T-helper 17 cell (primary cell): ENCODE measurements around the gene S100A8. TPM values are rescaled to one million over a fixed set of nuclear protein-coding genes. Genes with fewer than 3 reads are reported as not detected.
A peak's percentile ranks its signal among the peaks of the same experiment; 100 is the strongest.

Source experiments
- ATAC-seq: fragments of 150-1000 bp; cut with Tn5 transposase; 2 replicates; pipeline ENCODE4 v1.10.0; 2021; ENCODE audit warnings: mild to moderate bottlenecking, moderate library complexity
- DNase-seq, 3 donors: peaks; one replicate each; pipeline versions ENCODE4 v3.0.0 to v3.0.0-alpha.2; 2020 to 2021
- H3K9me3 ChIP-seq: one replicate; pipeline ENCODE4 v1.7.0; 2013; ENCODE audit warnings: low read length, mild to moderate bottlenecking; ENCODE audit not compliant: control insufficient read depth, poor library complexity, severe bottlenecking
- H3K27ac Mint-ChIP-seq: one replicate; pipeline ENCODE4 v1.8.0; 2022; ENCODE audit warnings: mild to moderate bottlenecking, moderate library complexity, mixed read lengths
- H3K27me3 Mint-ChIP-seq: one replicate; pipeline ENCODE4 v1.8.0; 2022; ENCODE audit warnings: mixed read lengths
- H3K36me3 Mint-ChIP-seq: one replicate; pipeline ENCODE4 v1.8.0; 2022; ENCODE audit warnings: low read depth, mixed read lengths
- H3K4me1 Mint-ChIP-seq: one replicate; pipeline ENCODE4 v1.8.0; 2022; ENCODE audit warnings: mild to moderate bottlenecking, mixed read lengths
- H3K4me3 Mint-ChIP-seq: one replicate; pipeline ENCODE4 v1.8.0; 2022; ENCODE audit warnings: mild to moderate bottlenecking, moderate library complexity, mixed read lengths
- total RNA-seq, 4 donors: library from RNA in 2 of 4; stranded (reverse) in 2 of 4; gene quantifications; one replicate each; pipeline ENCODE4 v1.2.3 and lab custom pipeline; 2022 to 2026

S100A8 gene
- total RNA-seq, 2 donors from 2014 or later, result 4.6 to 110 TPM

DNA sequence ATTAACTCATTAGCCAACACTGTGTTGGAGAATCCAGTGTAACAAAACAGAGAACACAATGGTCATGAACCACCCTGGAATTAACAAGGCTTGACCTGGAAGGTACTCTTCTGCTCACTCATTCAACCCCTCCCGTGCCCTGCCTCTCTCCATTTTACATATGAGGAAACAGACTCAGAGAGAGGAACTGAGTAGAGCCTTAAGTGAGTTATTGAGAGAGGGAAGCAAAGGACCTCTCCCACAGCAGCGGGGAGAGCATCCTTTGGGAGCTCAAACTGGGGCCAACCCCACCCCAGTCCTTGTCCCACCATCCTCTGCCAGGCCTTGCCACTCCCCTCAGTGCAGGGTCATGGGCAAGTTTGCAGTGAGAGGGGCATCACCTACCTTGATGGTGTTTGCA lies 16.8 kb downstream of the S100A8 start:
- peaks cover 4% of the 10 kb centered on the region for H3K36me3 Mint-ChIP-seq
- ATAC-seq (no peak), DNase-seq (no peak)
- H3K4me3 Mint-ChIP-seq, result no peak overlapping the region
- H3K27ac Mint-ChIP-seq, result no peak overlapping the region
- H3K27me3 Mint-ChIP-seq, result peaks cover 54% of the 10 kb centered on the region
- no peaks in the 10 kb centered on the region for H3K4me1 Mint-ChIP-seq
- H3K9me3 ChIP-seq, result no peaks in the 10 kb centered on the region

DNA sequence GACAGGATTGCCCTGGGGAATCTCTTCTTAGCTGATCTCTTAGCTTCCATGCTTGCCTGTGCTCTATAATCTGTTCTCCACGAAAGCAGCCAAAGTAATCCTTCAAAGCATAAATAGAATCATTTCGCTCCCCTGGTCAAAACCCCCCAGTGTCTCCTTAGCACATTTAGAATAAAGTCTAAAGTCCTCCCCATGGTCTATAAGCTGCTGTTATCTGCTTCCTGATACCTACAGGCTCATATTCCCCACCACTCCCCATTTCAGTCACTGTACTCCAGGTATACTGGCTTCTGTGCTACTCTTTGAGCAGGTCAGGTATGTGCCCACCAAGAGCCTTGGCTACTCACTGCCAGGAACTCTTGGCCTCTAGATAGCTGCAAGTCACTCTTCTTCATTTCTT lies 18.3 kb downstream of the S100A8 start:
- no peak for ATAC-seq
- H3K36me3 Mint-ChIP-seq, result peaks cover 4% of the 10 kb centered on the region
- peaks cover 44% of the 10 kb centered on the region for H3K27me3 Mint-ChIP-seq
- no peak overlapping the region for H3K27ac Mint-ChIP-seq
- peaks cover 2% of the 10 kb centered on the region for H3K4me1 Mint-ChIP-seq
- DNase-seq, result no peak
- no peak overlapping the region for H3K4me3 Mint-ChIP-seq
- no peaks in the 10 kb centered on the region for H3K9me3 ChIP-seq

- Mint-ChIP-seq H3K36me3 (no peaks in the 10 kb centered on the region), H3K27me3 (peaks cover 34% of the 10 kb centered on the region), H3K4me3 (no peak overlapping the region), H3K27ac (no peak overlapping the region), H3K4me1 (peaks cover 2% of the 10 kb centered on the region)
- no peaks in the 10 kb centered on the region for H3K9me3 ChIP-seq
- no peak for ATAC-seq
- DNase-seq, result no peak
These were observed 19.6 kb downstream of the S100A8 start for GRCh38 chr1:153371231-153371630.

DNA sequence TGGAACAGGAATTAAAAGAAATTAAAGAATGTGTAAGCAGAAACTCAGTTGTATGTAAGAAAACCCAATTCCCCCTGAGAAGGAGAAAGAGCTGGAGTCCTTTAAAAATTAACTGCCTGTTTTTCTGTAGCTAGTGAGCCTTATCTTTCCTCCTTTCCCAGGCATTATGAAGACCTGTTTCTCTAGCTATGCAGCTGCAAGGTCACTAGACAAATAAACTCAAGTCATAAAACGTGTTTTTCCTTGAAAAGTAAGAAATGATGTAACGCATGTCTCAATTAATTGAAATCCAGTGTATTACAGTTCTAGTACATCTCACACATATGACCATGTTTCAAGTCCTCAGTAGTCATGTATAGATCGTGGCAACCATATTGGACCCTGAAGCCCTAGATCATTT lies 20.7 kb downstream of the S100A8 start:
- no peaks in the 10 kb centered on the region for H3K36me3 Mint-ChIP-seq
- no peak overlapping the region for H3K27ac Mint-ChIP-seq
- no peak for ATAC-seq
- no peaks in the 10 kb centered on the region for H3K9me3 ChIP-seq
- H3K4me3 Mint-ChIP-seq, result no peak overlapping the region
- no peak for DNase-seq
- peaks cover 2% of the 10 kb centered on the region for H3K4me1 Mint-ChIP-seq
- H3K27me3 Mint-ChIP-seq, result peaks cover 28% of the 10 kb centered on the region

GRCh38 chr1:153368495-153368894 lies 22.4 kb downstream of the S100A8 start:
- no peak for ATAC-seq
- peaks cover 4% of the 10 kb centered on the region for H3K4me1 Mint-ChIP-seq

DNA sequence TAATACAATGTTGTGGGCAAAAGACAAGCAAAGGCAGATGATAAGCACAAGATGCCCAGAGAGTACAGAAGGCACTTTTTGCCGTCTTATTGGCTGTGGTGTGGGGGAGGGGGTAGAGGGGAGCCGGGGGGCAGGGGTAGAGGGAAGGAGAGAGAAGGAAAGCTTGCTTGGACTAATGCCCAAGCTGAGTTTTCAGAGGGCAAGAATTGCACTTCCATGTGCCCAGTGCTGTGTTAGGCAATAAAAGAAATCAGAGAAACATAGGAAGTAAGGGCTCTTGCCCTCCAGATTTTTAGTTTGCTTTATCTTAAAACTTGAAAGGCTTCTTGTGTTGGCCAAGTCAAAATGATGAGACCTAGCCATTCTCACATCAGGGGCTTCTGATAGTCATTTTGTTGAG lies 23.8 kb downstream of the S100A8 start:
- ATAC-seq (no peak), DNase-seq (no peak)
- Mint-ChIP-seq H3K4me3 (no peak overlapping the region), H3K27ac (no peak overlapping the region), H3K4me1 (peaks cover 4% of the 10 kb centered on the region), H3K27me3 (peaks cover 38% of the 10 kb centered on the region), H3K36me3 (peaks cover 7% of the 10 kb centered on the region)
- no peaks in the 10 kb centered on the region for H3K9me3 ChIP-seq

More at GRCh38 chr1:153368495-153368894, 22.4 kb downstream of the S100A8 start:
- peaks cover 1% of the 10 kb centered on the region for H3K36me3 Mint-ChIP-seq
- no peaks in the 10 kb centered on the region for H3K9me3 ChIP-seq
- no peak overlapping the region for H3K27ac Mint-ChIP-seq
- H3K4me3 Mint-ChIP-seq, result no peak overlapping the region
- DNase-seq, result no peak
- peaks cover 30% of the 10 kb centered on the region for H3K27me3 Mint-ChIP-seq

GRCh38 chr1:153366261-153366660 lies 24.6 kb downstream of the S100A8 start:
- DNase-seq, result no peak
- Mint-ChIP-seq H3K4me3 (no peak overlapping the region), H3K27ac (peak overlapping the region; percentile 22), H3K36me3 (peaks cover 7% of the 10 kb centered on the region), H3K4me1 (peaks cover 4% of the 10 kb centered on the region), H3K27me3 (peaks cover 36% of the 10 kb centered on the region)
- no peaks in the 10 kb centered on the region for H3K9me3 ChIP-seq
- no peak for ATAC-seq

DNA sequence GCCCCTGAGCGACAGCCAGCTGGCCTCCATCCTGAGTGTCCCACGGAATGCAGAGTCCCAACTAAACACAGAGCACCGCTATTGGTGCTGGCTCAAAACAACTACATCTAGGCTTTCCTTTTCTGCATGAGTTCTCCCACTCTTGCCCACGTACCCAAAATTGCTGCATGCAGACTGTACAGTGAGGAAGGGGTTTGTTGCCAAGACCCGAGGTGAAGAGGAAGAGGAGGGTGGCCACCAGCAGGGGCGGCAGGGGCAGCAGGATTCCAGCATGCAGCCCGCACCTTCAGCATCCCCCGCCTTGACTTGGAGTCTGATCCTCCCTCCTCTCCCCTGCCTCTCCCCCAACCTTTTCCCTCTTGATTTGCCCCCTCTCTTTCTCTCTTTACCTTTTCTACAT lies 25.2 kb downstream of the S100A8 start:
- Mint-ChIP-seq H3K36me3 (peaks cover 11% of the 10 kb centered on the region), H3K4me1 (peaks cover 8% of the 10 kb centered on the region), H3K27me3 (peaks cover 41% of the 10 kb centered on the region), H3K4me3 (no peak overlapping the region), H3K27ac (no peak overlapping the region)
- no peaks in the 10 kb centered on the region for H3K9me3 ChIP-seq
- ATAC-seq (no peak), DNase-seq (no peak)

DNA sequence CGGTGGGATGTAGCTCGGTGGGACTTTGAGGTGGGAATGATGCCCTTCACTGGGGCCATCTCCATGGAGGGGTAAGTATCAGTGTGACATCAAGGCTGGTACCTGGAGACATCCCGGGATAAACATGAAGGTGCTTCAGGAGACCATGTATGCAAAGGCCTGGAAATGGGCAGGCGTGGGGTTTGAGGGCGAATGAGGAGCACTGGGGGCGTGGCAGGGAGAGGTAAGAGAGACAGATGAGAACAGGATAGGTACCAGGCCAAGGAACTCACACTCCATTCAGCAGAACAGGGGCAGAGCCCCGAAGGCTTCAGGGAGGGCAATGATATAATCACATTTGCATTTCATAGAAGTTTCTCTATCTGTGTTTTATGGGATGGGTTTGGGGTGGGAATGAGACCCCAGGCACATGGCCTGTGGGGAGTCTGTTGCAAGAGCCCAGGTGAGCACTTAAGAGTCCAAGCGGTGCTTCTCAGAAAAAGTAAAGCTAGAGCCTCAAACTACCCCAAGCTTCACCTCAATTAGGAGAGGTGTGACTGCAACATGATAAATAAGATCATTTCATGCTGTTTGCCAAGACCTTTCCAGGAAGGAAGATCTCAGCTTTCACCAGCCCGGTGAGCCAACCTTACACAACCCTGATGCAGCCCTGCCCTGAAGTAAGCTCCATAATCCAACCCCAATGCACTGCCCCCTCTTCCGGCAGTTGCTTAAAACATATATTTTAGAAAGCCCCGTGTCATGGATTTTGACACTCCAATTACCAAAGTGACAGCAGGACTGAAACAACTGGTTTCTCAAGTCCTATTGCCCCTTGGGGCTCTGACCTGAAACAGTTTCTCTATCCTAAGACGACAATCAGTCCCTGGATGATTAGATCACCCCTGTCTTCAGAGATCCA lies 25.9 kb downstream of the S100A8 start:
- Mint-ChIP-seq H3K27ac (peak overlapping the region; percentile 67), H3K27me3 (peaks cover 39% of the 10 kb centered on the region), H3K36me3 (peaks cover 11% of the 10 kb centered on the region), H3K4me3 (no peak overlapping the region), H3K4me1 (peaks cover 8% of the 10 kb centered on the region)
- ATAC-seq (no peak), DNase-seq (no peak)
- no peaks in the 10 kb centered on the region for H3K9me3 ChIP-seq

DNA sequence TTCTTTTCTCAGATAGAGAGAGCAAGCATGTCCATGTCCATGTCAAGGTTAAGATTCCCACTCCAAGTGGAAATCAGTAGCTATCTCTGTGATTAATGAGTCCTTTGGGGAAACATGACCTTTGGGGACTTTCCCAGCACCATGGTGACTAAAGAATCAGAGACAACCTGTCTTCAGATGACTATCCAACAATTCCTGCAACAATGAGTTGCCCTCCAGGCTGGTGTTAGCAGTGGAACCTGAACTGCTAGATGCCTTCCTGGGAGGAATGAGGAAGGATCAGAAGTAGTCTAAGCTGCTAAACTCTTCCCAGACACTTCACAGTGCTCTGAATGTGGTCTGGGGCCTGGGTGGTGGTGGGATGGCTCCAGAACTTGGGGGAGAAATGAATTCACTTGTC lies 26.7 kb downstream of the S100A8 start:
- no peaks in the 10 kb centered on the region for H3K9me3 ChIP-seq
- ATAC-seq (no peak), DNase-seq (no peak)
- peaks cover 8% of the 10 kb centered on the region for H3K4me1 Mint-ChIP-seq
- peaks cover 32% of the 10 kb centered on the region for H3K27me3 Mint-ChIP-seq
- peaks cover 11% of the 10 kb centered on the region for H3K36me3 Mint-ChIP-seq
- no peak overlapping the region for H3K27ac Mint-ChIP-seq
- no peak overlapping the region for H3K4me3 Mint-ChIP-seq

DNA sequence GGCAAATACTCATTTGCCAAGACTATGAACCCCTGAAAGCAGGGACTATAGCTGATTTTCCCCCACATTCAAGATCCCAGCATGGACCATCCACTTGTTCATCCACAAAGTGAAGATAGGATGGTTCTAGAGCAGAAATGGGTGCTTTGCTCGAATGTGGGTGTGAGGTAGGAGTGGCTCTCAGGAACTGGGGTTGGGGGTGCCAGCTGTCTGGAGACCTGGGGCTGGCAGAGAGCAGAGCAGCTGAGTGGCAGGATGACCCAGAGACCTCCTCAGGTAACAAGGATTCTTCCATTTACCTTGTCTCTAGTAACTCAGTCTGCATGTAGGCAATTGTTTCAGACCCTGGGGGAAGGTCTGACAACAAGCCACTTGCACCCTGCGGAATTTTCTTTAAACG lies 27.2 kb downstream of the S100A8 start:
- peaks cover 11% of the 10 kb centered on the region for H3K36me3 Mint-ChIP-seq
- H3K9me3 ChIP-seq, result no peaks in the 10 kb centered on the region
- DNase-seq, result no peak
- peaks cover 9% of the 10 kb centered on the region for H3K4me1 Mint-ChIP-seq
- peaks cover 32% of the 10 kb centered on the region for H3K27me3 Mint-ChIP-seq
- no peak overlapping the region for H3K4me3 Mint-ChIP-seq
- no peak for ATAC-seq
- no peak overlapping the region for H3K27ac Mint-ChIP-seq

- peaks cover 32% of the 10 kb centered on the region for H3K27me3 Mint-ChIP-seq
- H3K27ac Mint-ChIP-seq, result no peak overlapping the region
- no peaks in the 10 kb centered on the region for H3K9me3 ChIP-seq
- no peak overlapping the region for H3K4me3 Mint-ChIP-seq
- H3K36me3 Mint-ChIP-seq, result peaks cover 11% of the 10 kb centered on the region
- peaks cover 20% of the 10 kb centered on the region for H3K4me1 Mint-ChIP-seq
- ATAC-seq (no peak), DNase-seq (no peak)
These were observed 28.6 kb downstream of the S100A8 start for GRCh38 chr1:153362187-153362775.

GRCh38 chr1:153361480-153362109 lies 29.3 kb downstream of the S100A8 start:
- Mint-ChIP-seq H3K36me3 (peaks cover 11% of the 10 kb centered on the region), H3K27ac (no peak overlapping the region), H3K27me3 (peaks cover 32% of the 10 kb centered on the region), H3K4me3 (no peak overlapping the region), H3K4me1 (peaks cover 25% of the 10 kb centered on the region)
- ATAC-seq (no peak), DNase-seq (no peak)
- no peaks in the 10 kb centered on the region for H3K9me3 ChIP-seq
